ENCODE results near the gene NANP.
A peak's percentile ranks its signal among the peaks of the same experiment; 100 is the strongest.
"Not testable (repeated sequence)": the region's sequence is repeated elsewhere in the genome, so short reads cannot be mapped to it uniquely, and the experiment has no call there.

NANP gene

GRCh38 chr20:25623736-25624499 lies at the start of gene NANP:
Gene NANP, minus strand, starts transcription at chr20:25624014. Its CDS starts 66 bp downstream, at chr20:25623948.
- DNase-seq (ENCODE audit: low read depth in 2 of 2): peak; percentile 83 to 89

- no peak for DNase-seq (ENCODE audit: low read depth in 2 of 2)
Measured at GRCh38 chr20:25672659-25673235, 48.9 kb upstream of the NANP start.

- no peak for DNase-seq (ENCODE audit: low read depth in 2 of 2)
Measured at GRCh38 chr20:25669826-25670422, 46.1 kb upstream of the NANP start.

- no peak for DNase-seq (ENCODE audit: low read depth in 2 of 2)
Measured at GRCh38 chr20:25668446-25668845, 44.6 kb upstream of the NANP start.

GRCh38 chr20:25659999-25660398 lies 36.2 kb upstream of the NANP start:
- DNase-seq (ENCODE audit: low read depth in 2 of 2): no peak

- no peak for DNase-seq (ENCODE audit: low read depth in 2 of 2)
Measured at GRCh38 chr20:25654487-25654886, 30.7 kb upstream of the NANP start.

GRCh38 chr20:25652866-25653265 lies 29.1 kb upstream of the NANP start:
- not testable (repeated sequence) for DNase-seq (ENCODE audit: low read depth in 2 of 2)

GRCh38 chr20:25644814-25645213 lies 21.0 kb upstream of the NANP start:
- DNase-seq (ENCODE audit: low read depth in 2 of 2): no peak

GRCh38 chr20:25643716-25644115 lies 19.9 kb upstream of the NANP start:
- DNase-seq (ENCODE audit: low read depth in 2 of 2): no peak

- DNase-seq (ENCODE audit: low read depth in 2 of 2): no peak
Measured at GRCh38 chr20:25637247-25637646, 13.4 kb upstream of the NANP start.

GRCh38 chr20:25632940-25633790 lies 9.4 kb upstream of the NANP start:
- DNase-seq (ENCODE audit: low read depth in 2 of 2): no peak

- not testable (repeated sequence) for DNase-seq (ENCODE audit: low read depth in 2 of 2)
Measured at GRCh38 chr20:25630615-25631014, 6.8 kb upstream of the NANP start.

- DNase-seq (ENCODE audit: low read depth in 2 of 2): no peak
Measured at GRCh38 chr20:25629816-25630499, 6.1 kb upstream of the NANP start.

GRCh38 chr20:25626779-25627178 lies 3.0 kb upstream of the NANP start:
- no peak for DNase-seq (ENCODE audit: low read depth in 2 of 2)

GRCh38 chr20:25624500-25624939 lies 706 bp upstream of the NANP start:
- DNase-seq (ENCODE audit: low read depth in 2 of 2): no peak

GRCh38 chr20:25623225-25623735 lies 534 bp downstream of the NANP start:
- DNase-seq (ENCODE audit: low read depth in 2 of 2): peak in 1 of 2 experiments; percentile 5

GRCh38 chr20:25622450-25623224 lies 1.2 kb downstream of the NANP start:
- DNase-seq (ENCODE audit: low read depth in 2 of 2): no peak

GRCh38 chr20:25622049-25622448 lies 1.8 kb downstream of the NANP start:
- no peak for DNase-seq (ENCODE audit: low read depth in 2 of 2)

GRCh38 chr20:25619514-25619913 lies 4.3 kb downstream of the NANP start:
- DNase-seq (ENCODE audit: low read depth in 2 of 2): no peak

GRCh38 chr20:25608774-25609173 lies 15.0 kb downstream of the NANP start:
- no peak for DNase-seq (ENCODE audit: low read depth in 2 of 2)

Data from stimulated activated CD4-positive, alpha-beta T cell treated with anti-CD3 and anti-CD28 coated beads, Interleukin-12 subunit alpha, Interleukin-12 subunit beta, amount 100 ng/mL, for 24 hours (primary cell).